D721Med (cell line): Measurements from ENCODE around the gene VASN.

Experiments used
- DNase-seq: peaks from one replicate; pipeline ENCODE4 v3.0.0; 2011; ENCODE audit warnings: low spot score; ENCODE audit not compliant: insufficient read length
- FAIRE-seq: peaks from 2 replicates; lab custom pipeline; 2011; peaks lifted over from hg19 to GRCh38; lab: Jason Lieb, UNC
- CTCF ChIP-seq: IDR thresholded peaks from 2 replicates; pipeline ENCODE4 v1.5.1; 2012; ENCODE audit warnings: mild to moderate bottlenecking, control low read depth; ENCODE audit not compliant: insufficient read depth; ENCODE audit errors: missing control alignments

VASN gene

GRCh38 chr16:4386451-4386805 lies 14.8 kb downstream of the VASN start:
- TF ChIP-seq CTCF = no peak
- no peak for DNase-seq
- FAIRE-seq = no peak

- DNase-seq (no peak), FAIRE-seq (no peak)
Observed at GRCh38 chr16:4386951-4387565, 15.4 kb downstream of the VASN start.

GRCh38 chr16:4387781-4388180 lies 16.1 kb downstream of the VASN start:
- no peak for FAIRE-seq
- no peak for DNase-seq
- TF ChIP-seq CTCF = no peak

More at GRCh38 chr16:4386951-4387565, 15.4 kb downstream of the VASN start:
- TF ChIP-seq CTCF = no peak

- TF ChIP-seq CTCF = no peak
- no peak for FAIRE-seq
- no peak for DNase-seq
Observed at GRCh38 chr16:4388271-4389021, 16.8 kb downstream of the VASN start.

GRCh38 chr16:4389051-4389955 lies 17.7 kb downstream of the VASN start:
- DNase-seq (no peak), FAIRE-seq (no peak)
- no peak for TF ChIP-seq CTCF

- TF ChIP-seq CTCF = no peak
- no peak for DNase-seq
- FAIRE-seq = no peak
Observed at GRCh38 chr16:4390266-4391260, 18.9 kb downstream of the VASN start.
